PFSK-1 (cell line): ENCODE results near the gene AS3MT. TPM values are rescaled to one million over a fixed set of nuclear protein-coding genes. Genes with fewer than 3 reads are reported as not detected.

Source experiments
- FOXP2 ChIP-seq: optimal IDR thresholded peaks from 2 replicates; pipeline ENCODE3; 2011; ENCODE audit warnings: borderline replicate concordance, control low read depth, inconsistent platforms; ENCODE audit not compliant: insufficient read depth; ENCODE audit errors: extremely low read length, extremely low read depth
- POLR2AphosphoS5 ChIP-seq: IDR thresholded peaks from 2 replicates; pipeline ENCODE4 v1.6.1; 2012; ENCODE audit warnings: low read depth, mild to moderate bottlenecking, control low read depth, low read length, moderate library complexity
- SIN3A ChIP-seq: IDR thresholded peaks from 2 replicates; pipeline ENCODE4 v1.6.1; 2012; ENCODE audit warnings: mild to moderate bottlenecking, low read length, moderate library complexity, borderline replicate concordance; ENCODE audit not compliant: insufficient read depth
- TAF1 ChIP-seq: IDR thresholded peaks from 2 replicates; pipeline ENCODE4 v1.6.1; 2012; ENCODE audit warnings: low read length, control low read depth, borderline replicate concordance; ENCODE audit not compliant: insufficient read depth
- polyA plus RNA-seq: library from polyadenylated mRNA; unstranded; fragments of >200 nt; gene quantifications from one replicate; pipeline ENCODE4 v1.2.1, GENCODE V29; 2012; ENCODE audit warnings: low read depth, missing spikeins; ENCODE audit not compliant: insufficient read length
- TF ChIP-seq, protein P1 (sequence below), 2 experiments: IDR thresholded peaks; 2 replicates each; pipeline versions ENCODE4 v1.6.1 to v1.8.0; 2011 to 2012; ENCODE audit warnings: low read depth in 2 of 2, low read length in 2 of 2, control low read depth in 1 of 2, inconsistent platforms in 1 of 2, mild to moderate bottlenecking in 1 of 2, moderate library complexity in 1 of 2; ENCODE audit not compliant: insufficient read depth in 1 of 2

The AS3MT gene, protein sequence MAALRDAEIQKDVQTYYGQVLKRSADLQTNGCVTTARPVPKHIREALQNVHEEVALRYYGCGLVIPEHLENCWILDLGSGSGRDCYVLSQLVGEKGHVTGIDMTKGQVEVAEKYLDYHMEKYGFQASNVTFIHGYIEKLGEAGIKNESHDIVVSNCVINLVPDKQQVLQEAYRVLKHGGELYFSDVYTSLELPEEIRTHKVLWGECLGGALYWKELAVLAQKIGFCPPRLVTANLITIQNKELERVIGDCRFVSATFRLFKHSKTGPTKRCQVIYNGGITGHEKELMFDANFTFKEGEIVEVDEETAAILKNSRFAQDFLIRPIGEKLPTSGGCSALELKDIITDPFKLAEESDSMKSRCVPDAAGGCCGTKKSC
- polyA plus RNA-seq, result 6.3 TPM

DNA sequence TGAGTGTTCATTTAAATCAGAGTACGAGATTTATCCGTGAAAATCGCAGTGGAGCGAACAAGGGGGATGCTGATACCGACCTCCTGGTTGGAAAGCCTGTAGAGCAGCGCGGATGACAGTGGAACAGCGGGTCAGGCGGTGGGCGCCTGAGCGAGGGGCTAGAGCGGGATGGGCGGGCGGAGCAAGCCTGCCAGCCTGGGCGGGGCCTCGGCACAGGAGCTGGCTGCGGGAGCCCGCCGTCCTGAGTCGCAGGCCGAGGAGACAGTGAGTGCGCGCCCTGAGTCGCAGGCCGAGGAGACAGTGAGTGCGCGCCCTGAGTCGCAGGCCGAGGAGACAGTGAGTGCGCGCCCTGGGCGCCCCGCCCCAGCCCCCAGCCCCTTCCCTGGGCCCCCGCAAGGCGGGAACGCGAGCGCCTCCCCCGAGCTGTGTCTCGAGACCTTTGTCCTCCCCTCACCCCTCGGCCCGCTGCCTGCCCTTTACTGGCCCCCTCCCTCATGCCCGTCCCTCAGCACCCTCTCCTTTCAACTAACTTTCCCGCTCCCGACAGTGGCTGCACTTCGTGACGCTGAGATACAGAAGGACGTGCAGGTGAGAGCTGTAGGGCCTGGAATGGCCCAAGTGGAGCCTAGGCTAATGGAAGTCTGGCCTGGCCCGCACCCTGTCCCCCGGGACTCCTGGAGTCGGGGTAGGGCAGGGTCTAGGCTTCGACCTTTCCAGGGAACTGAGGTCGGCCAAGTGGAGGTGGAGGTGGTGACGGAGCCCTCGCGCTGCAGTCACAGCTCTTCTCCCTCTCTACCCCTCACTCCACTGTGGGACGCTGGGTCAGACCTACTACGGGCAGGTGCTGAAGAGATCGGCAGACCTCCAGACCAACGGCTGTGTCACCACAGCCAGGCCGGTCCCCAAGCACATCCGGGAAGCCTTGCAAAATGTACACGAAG is at the start of gene AS3MT:
Gene AS3MT (plus strand): TSS at position 213 of the 941 bp plus-strand sequence. CDS start 123 bp downstream, at position 336.
- TF ChIP-seq SIN3A (no peak), FOXP2 (no peak)

DNA sequence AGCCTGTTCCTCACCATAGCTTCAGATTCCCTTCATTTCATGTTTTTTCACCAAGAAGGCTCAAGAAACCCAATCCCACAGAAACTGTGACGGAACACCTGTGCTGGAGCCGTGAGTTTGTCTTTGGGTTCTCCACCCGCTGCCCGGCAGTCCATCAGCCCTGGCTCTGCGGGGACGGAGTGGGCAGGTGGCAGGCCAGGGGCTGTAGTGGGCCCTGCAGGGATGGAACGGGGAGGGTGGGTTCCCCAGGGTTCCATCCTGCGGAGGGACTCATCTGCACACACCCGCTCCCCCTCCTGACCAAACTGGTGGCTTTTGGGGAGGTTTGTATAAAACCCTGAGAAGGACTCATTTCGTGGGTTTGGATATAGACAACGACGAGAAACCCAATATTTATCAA is 47.0 kb upstream of the AS3MT start:
- TF ChIP-seq TAF1, result no peak
- TF ChIP-seq POLR2AphosphoS5, result no peak
- TF ChIP-seq FOXP2, result no peak
- TF ChIP-seq, protein P1, sequence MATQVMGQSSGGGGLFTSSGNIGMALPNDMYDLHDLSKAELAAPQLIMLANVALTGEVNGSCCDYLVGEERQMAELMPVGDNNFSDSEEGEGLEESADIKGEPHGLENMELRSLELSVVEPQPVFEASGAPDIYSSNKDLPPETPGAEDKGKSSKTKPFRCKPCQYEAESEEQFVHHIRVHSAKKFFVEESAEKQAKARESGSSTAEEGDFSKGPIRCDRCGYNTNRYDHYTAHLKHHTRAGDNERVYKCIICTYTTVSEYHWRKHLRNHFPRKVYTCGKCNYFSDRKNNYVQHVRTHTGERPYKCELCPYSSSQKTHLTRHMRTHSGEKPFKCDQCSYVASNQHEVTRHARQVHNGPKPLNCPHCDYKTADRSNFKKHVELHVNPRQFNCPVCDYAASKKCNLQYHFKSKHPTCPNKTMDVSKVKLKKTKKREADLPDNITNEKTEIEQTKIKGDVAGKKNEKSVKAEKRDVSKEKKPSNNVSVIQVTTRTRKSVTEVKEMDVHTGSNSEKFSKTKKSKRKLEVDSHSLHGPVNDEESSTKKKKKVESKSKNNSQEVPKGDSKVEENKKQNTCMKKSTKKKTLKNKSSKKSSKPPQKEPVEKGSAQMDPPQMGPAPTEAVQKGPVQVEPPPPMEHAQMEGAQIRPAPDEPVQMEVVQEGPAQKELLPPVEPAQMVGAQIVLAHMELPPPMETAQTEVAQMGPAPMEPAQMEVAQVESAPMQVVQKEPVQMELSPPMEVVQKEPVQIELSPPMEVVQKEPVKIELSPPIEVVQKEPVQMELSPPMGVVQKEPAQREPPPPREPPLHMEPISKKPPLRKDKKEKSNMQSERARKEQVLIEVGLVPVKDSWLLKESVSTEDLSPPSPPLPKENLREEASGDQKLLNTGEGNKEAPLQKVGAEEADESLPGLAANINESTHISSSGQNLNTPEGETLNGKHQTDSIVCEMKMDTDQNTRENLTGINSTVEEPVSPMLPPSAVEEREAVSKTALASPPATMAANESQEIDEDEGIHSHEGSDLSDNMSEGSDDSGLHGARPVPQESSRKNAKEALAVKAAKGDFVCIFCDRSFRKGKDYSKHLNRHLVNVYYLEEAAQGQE (IDR thresholded peaks at IDR 0.05; ENCODE audit: insufficient read depth in 1 of 2, low read depth in 2 of 2, low read length in 2 of 2), result no peak
- no peak for TF ChIP-seq SIN3A

DNA sequence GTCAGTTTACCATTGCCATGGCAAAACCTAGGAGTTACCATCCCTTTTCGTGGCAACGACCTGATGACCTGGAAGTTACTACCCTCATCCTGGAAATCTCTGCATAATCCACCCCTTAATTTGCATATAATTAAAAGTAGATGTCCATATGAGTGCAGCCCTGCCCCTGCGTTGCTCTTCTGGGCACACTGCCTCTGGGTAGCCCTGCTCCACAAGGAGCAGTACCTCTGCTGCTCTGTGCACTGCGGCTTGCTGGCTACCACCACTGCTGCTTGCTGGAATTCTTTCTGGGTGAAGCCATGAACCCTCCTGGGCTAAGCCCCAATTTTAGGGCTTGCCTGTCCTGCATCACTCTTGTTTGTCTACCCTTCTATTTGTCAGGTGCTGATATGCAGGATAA is 44.6 kb upstream of the AS3MT start:
- TF ChIP-seq TAF1, result no peak
- TF ChIP-seq SIN3A, result no peak
- no peak for TF ChIP-seq FOXP2
- TF ChIP-seq POLR2AphosphoS5, result no peak
- TF ChIP-seq, protein P1 (IDR thresholded peaks at IDR 0.05; ENCODE audit: insufficient read depth in 1 of 2, low read depth in 2 of 2, low read length in 2 of 2), result no peak

DNA sequence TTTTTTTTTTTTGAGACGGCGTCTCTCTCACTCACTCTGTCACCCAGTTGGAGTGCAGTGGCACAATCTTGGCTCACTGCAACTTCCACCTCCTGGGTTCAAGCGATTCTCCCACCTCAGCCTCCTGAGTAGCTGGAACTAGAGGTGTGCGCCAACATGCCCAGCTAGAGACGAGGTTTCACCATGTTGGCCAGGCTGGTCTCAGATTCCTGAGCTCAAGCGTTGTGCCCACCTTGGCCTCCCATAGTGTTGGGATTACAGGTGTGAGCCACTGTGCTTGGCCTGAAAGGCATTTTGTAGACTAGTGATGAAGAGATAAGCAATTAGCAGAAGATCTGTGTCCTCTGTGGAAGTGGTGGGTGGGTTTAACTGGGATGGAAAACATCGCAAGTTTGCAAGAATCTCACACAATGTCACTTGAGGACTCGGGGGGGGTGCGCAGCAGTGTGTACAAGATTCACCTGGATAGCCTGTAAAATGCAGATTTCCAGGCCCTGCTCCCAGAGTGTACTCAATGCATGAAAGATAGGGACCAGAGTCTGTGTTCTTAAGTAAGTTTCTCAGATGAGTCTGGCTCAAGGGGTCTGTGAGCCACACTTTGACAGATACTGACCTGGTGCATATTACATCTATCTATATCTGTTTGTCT is 43.0 kb upstream of the AS3MT start:
- TF ChIP-seq FOXP2 (no peak), POLR2AphosphoS5 (no peak), SIN3A (no peak), TAF1 (no peak)
- TF ChIP-seq, protein P1 (IDR thresholded peaks at IDR 0.05; ENCODE audit: insufficient read depth in 1 of 2, low read depth in 2 of 2, low read length in 2 of 2), result no peak

DNA sequence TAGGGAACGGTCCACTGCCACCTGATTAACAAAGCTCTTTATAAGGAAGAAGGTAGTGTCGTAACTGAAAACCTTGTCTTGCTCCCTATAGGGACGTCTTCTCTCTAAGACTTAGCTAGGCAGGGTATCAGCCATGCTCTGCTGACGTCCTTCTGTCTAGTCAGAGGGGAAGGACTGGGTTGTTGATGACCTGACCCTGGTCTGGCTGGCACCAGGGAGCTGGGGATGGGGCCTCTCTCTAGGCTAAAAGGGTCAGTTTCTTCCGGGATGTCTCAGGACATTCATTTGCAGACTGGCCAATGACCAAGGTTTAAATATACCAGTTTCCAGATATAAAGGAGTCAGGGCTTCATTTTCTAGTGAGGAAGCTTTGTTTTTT is 41.7 kb upstream of the AS3MT start:
- TF ChIP-seq TAF1 (no peak), POLR2AphosphoS5 (no peak), FOXP2 (no peak), SIN3A (no peak)
- TF ChIP-seq, protein P1 (IDR thresholded peaks at IDR 0.05; ENCODE audit: insufficient read depth in 1 of 2, low read depth in 2 of 2, low read length in 2 of 2), result no peak
